Stimulated activated CD4-positive, alpha-beta T cell treated with anti-CD3 and anti-CD28 coated beads, Interleukin-15, amount 100 ng/mL, for 1 hour (primary cell): Measurements from ENCODE around the gene KIF5B.
"Not testable (repeated sequence)": the region's sequence is repeated elsewhere in the genome, so short reads cannot be mapped to it uniquely, and the experiment has no call there.

Source experiments
- DNase-seq, 2 donors: peaks; one replicate each; pipeline ENCODE4 v3.0.0-alpha.2; 2020; ENCODE audit warnings: low read depth in 1 of 2, low spot score in 1 of 2

The KIF5B gene

GRCh38 chr10:32060347-32060746 lies 4.1 kb upstream of the KIF5B start:
- no peak for DNase-seq

DNA sequence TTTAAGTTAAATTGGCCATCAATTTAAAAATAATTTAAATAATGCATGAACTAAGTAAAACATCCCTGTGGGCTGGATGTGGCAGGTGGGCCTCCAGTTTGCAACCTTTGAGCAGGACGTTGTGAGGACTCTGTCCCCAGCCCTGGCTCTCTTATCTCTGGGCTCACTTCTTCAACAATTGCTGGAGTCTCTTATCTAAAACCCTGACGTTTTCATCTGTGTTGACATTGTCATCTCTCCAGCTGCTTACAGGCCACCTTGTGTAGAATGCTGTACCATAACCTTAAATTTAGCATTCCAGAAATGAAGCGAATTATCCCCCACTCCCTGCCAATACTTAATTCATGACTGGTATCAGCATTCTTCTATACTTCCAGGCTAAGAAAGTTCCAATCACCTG lies 3.2 kb upstream of the KIF5B start:
- no peak for DNase-seq

DNA sequence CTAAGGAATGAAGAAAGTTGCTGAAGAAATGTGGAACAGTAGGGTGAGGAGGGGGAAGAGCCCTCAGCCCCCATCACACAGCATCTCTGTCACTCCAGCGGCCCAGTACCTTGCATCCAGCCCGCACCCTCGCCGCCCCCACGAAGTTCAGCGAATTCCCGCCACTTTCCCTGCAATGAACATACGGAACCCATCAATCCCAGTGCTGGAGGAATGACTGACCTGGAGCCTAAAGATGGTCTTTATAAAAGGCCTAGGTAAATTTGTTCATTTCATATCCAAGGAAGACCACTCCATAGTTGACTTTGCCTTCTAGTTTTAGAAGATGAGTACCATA lies 779 bp upstream of the KIF5B start:
- DNase-seq, result no peak

GRCh38 chr10:32055478-32056135 lies 618 bp downstream of the KIF5B start:
- DNase-seq, result peak; percentile 29 to 34

DNA sequence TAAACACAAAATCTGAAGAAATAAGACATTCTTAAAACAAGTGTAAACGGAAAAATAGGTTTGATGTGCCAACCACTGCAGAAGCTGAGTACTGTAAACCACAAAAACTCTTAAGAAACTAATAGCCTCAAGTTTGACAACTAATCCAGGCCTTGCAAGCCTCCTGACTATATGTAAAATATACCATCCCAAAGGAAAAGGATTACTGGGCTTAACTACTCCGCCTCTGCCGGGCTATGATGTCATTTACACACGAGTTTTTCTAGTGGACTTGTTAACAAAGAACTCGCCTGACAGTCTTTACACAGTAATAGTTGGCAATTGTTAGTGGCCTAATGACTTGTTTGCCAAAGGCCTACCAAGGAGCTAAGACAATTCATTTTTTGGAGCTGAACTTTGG lies 2.1 kb downstream of the KIF5B start:
- no peak for DNase-seq

DNA sequence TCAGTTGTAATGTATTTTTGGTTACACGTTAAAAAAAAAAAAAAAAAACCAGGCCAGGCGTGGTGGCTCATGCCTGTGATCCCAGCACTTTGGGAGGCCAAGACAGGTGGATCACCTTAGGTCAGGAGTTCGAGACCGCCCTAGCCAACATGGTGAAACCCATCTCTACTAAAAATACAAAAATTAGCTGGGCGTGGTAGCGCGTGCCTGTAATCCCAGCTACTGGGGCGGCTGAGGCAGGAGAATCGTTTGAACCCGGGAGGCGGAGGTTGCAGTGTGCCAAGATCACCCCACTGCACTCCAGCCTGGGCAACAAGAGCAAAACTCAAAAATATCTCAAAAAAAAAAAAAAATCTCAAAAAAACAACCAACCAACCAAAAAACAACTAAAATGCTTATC lies 2.8 kb downstream of the KIF5B start:
- not testable (repeated sequence) for DNase-seq

DNA sequence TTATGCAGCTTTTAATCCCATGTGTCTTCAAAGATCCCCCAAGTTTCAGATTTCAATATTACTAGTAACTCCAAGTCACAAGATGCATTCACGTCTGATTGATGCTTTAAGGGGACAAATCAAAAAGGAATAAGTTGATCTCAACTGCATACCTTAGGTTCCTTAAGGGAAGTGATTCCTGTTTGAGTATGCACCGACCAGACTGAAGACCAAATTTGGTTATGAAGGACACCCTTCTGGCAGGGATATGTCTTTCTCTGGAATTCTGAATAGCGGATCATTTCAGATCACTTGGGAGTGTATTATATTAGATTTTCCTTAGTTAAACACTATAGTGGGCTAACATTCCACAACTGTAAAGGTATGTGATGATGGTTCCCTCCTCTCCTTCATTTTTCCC lies 4.3 kb downstream of the KIF5B start:
- no peak for DNase-seq

GRCh38 chr10:32050177-32050576 lies 6.0 kb downstream of the KIF5B start:
- DNase-seq, result no peak

DNA sequence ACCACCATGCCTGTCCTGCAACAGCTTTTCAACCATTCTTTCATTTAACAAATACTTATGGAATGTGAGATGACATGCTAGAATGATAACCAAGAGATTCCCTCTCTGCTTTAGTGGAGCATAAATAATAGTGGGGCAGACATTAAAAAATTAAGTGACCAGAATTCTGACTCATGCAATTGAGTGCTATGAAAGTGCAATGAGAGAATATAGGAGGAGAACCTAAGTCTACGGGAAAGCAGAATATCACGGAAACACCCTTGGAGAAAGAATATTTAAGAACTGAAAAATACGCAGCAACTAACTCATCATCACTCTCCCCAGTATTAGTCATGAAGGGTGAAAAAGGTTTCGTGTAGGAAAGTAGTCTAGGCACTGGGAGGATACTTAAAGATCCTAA lies 7.1 kb downstream of the KIF5B start:
- DNase-seq, result no peak

- no peak for DNase-seq
These were observed 7.9 kb downstream of the KIF5B start for GRCh38 chr10:32048282-32048681.

- DNase-seq, result no peak
These were observed 8.3 kb downstream of the KIF5B start for GRCh38 chr10:32047881-32048280.

GRCh38 chr10:32046151-32046550 lies 10.1 kb downstream of the KIF5B start:
- no peak for DNase-seq

- not testable (repeated sequence) for DNase-seq
These were observed 13.5 kb downstream of the KIF5B start for GRCh38 chr10:32042730-32043129.

- DNase-seq, result no peak
These were observed 14.8 kb downstream of the KIF5B start for GRCh38 chr10:32041290-32042028.

DNA sequence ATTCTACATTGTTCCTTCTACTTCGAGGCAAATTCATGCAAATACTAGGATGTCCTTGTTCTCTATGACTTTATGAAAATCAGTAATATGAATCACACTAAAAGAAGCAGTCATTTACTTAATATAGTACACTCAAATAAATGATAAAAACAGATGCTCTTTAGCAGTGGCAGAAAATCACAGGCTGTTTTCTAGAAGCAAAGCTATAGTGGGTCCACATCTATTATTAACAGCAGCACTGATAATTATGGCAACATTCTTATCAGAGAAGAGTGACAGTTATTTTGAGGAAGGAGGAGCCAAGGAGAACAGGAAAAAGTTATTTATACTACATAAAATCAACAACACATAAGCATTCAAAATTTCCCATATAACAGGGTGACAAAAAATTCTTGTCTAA lies 16.5 kb downstream of the KIF5B start:
- no peak for DNase-seq

DNA sequence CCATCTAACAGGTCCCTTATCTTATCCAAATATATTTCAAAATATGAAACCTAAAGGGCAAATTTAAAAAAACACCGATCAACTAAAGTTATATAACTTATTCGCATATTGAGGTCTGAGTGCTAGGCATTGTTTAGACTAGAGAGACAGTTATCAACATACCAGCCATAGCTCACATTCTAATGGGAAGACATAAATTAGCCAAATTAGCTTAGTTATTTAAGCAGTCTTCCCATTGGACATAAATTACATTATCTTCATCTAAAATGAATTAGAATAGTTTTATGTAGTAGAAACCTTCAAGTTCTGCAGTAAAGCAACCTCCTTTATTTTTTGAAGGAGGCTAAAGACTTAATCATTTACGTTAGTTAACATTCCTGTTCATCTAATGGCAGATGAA lies 17.4 kb downstream of the KIF5B start:
- no peak for DNase-seq

- no peak for DNase-seq
These were observed 19.3 kb downstream of the KIF5B start for GRCh38 chr10:32036922-32037321.

DNA sequence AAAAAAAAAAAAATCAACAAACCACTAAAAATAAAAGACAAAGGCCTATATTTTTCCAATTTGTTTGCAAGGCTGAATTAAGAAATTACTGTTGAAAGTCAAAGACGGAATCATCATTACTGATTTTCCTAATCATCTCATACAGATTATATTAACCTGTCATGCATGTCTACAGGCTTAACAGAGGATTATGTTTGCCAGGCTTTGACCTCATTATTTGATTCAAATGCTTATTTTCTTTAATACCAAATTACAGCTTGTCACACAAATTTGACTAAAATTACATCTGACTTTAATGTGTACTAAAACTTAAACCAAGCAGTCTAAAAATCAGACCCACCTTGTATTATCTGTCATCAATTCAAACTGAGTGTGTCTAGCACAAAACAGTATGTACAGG lies 21.2 kb downstream of the KIF5B start:
- DNase-seq, result no peak

- no peak for DNase-seq
These were observed 23.1 kb downstream of the KIF5B start for GRCh38 chr10:32033171-32033570.

- DNase-seq, result no peak
These were observed 24.3 kb downstream of the KIF5B start for GRCh38 chr10:32031920-32032319.

GRCh38 chr10:32031424-32031823 lies 24.8 kb downstream of the KIF5B start:
- no peak for DNase-seq

DNA sequence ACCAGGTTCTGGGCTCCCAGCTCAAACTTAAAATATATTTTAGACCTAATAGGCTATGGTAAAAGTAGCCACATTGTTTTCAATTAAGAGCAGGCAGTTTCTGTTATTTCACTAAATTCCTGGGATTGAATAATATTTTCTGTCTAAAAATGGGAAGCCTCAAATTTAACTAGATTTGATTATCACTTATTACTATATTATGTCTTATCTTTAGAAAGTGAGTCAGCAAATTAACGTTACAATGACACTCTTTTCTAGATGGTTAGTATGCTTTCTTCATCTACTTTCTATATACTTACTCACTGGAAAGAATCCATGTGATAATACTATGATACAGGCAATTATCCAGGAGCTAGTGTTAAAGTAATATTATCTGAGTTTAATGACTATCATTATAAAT lies 27.5 kb downstream of the KIF5B start:
- no peak for DNase-seq

DNA sequence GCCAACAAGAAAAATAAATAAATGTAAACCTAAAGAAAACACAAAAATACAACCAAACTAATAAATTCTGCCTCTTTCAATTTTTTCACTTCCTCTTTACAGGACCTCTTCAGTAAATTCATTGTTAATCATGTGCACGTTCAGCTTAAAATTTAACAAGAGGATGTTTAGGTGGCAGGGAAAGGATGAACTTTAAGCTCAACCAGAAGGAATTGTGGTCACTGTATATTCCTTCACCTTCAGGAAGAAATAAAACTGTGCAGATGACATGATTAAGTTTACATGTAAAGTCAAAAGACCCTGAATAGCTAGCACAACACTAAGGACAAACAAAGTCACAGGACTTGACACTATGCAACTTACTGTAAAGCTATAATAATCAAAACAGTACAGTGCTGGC lies 33.0 kb downstream of the KIF5B start:
- no peak for DNase-seq
